ENCODE measurements around the gene CCNI.

Gene CCNI

GRCh38 chr4:77021614-77022089 is 54.1 kb downstream of the CCNI start:
- in situ Hi-C loops (cut with HindIII; ENCODE audit: low pct_ligation_motif_present, low pct_unique_long_range_greater_than_20kb, low sequenced_read_pairs), result no loop called here
- DNase-seq, result no peak

- no peak for DNase-seq
- in situ Hi-C loops (cut with HindIII; ENCODE audit: low pct_ligation_motif_present, low pct_unique_long_range_greater_than_20kb, low sequenced_read_pairs), result no loop called here
Observed at GRCh38 chr4:77020017-77020416, 55.8 kb downstream of the CCNI start.

- DNase-seq, result no peak
- in situ Hi-C loops (cut with HindIII; ENCODE audit: low pct_ligation_motif_present, low pct_unique_long_range_greater_than_20kb, low sequenced_read_pairs), result no loop called here
Observed at GRCh38 chr4:77015390-77015789, 60.4 kb downstream of the CCNI start.

- no peak for DNase-seq
- in situ Hi-C loops (cut with HindIII; ENCODE audit: low pct_ligation_motif_present, low pct_unique_long_range_greater_than_20kb, low sequenced_read_pairs), result no loop called here
Observed at GRCh38 chr4:77014256-77014655, 61.5 kb downstream of the CCNI start.

- DNase-seq, result no peak
- in situ Hi-C loops (cut with HindIII; ENCODE audit: low pct_ligation_motif_present, low pct_unique_long_range_greater_than_20kb, low sequenced_read_pairs), result no loop called here
Observed at GRCh38 chr4:77012726-77013125, 63.1 kb downstream of the CCNI start.

- in situ Hi-C loops (cut with HindIII; ENCODE audit: low pct_ligation_motif_present, low pct_unique_long_range_greater_than_20kb, low sequenced_read_pairs), result no loop called here
- no peak for DNase-seq
Observed at GRCh38 chr4:77010841-77011354, 64.9 kb downstream of the CCNI start.

- in situ Hi-C loops (cut with HindIII; ENCODE audit: low pct_ligation_motif_present, low pct_unique_long_range_greater_than_20kb, low sequenced_read_pairs), result no loop called here
- DNase-seq, result no peak
Observed at GRCh38 chr4:77009511-77010115, 66.2 kb downstream of the CCNI start.

- no peak for DNase-seq
- in situ Hi-C loops (cut with HindIII; ENCODE audit: low pct_ligation_motif_present, low pct_unique_long_range_greater_than_20kb, low sequenced_read_pairs), result no loop called here
Observed at GRCh38 chr4:77007358-77008230, 68.2 kb downstream of the CCNI start.

- DNase-seq, result no peak
- in situ Hi-C loops (cut with HindIII; ENCODE audit: low pct_ligation_motif_present, low pct_unique_long_range_greater_than_20kb, low sequenced_read_pairs), result no loop called here
Observed at GRCh38 chr4:77006753-77007353, 68.9 kb downstream of the CCNI start.

GRCh38 chr4:77003400-77003799 is 72.4 kb downstream of the CCNI start:
- DNase-seq, result no peak
- in situ Hi-C loops (cut with HindIII; ENCODE audit: low pct_ligation_motif_present, low pct_unique_long_range_greater_than_20kb, low sequenced_read_pairs), result no loop called here

- DNase-seq, result no peak
- in situ Hi-C loops (cut with HindIII; ENCODE audit: low pct_ligation_motif_present, low pct_unique_long_range_greater_than_20kb, low sequenced_read_pairs), result no loop called here
Observed at GRCh38 chr4:77002321-77003107, 73.3 kb downstream of the CCNI start.

GRCh38 chr4:77001907-77002306 is 73.9 kb downstream of the CCNI start:
- in situ Hi-C loops (cut with HindIII; ENCODE audit: low pct_ligation_motif_present, low pct_unique_long_range_greater_than_20kb, low sequenced_read_pairs), result no loop called here
- DNase-seq, result peak; percentile 22

GRCh38 chr4:76998251-76998901 is 77.4 kb downstream of the CCNI start:
- in situ Hi-C loops (cut with HindIII; ENCODE audit: low pct_ligation_motif_present, low pct_unique_long_range_greater_than_20kb, low sequenced_read_pairs), result no loop called here
- no peak for DNase-seq

GRCh38 chr4:76997532-76997931 is 78.3 kb downstream of the CCNI start:
- in situ Hi-C loops (cut with HindIII; ENCODE audit: low pct_ligation_motif_present, low pct_unique_long_range_greater_than_20kb, low sequenced_read_pairs), result no loop called here
- no peak for DNase-seq
